Measurements from ENCODE around the gene CCT3.

CCT3 gene

DNA sequence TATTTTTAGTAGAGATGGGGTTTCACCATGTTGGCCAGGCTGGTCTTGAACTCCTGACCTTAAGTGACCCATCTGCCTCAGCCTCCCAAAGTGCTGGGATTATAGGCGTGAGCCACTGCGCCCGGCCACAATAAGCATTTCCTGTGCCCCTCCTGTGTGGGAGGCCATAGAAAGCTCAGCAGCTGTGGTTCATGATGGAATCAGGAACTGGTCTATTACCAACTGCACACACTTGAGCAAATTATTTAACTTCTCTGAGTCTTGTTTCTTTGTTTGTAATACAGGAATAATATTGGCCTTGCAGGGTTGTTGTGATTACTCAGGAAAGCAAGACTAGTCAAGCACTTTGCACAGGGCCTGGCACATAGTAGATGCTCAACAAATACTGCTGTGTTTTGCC, 45.9 kb upstream of the CCT3 start:
- no peak overlapping the region for H3K4me3 ChIP-seq (ENCODE audit: low read length)
- TF ChIP-seq, protein P1, sequence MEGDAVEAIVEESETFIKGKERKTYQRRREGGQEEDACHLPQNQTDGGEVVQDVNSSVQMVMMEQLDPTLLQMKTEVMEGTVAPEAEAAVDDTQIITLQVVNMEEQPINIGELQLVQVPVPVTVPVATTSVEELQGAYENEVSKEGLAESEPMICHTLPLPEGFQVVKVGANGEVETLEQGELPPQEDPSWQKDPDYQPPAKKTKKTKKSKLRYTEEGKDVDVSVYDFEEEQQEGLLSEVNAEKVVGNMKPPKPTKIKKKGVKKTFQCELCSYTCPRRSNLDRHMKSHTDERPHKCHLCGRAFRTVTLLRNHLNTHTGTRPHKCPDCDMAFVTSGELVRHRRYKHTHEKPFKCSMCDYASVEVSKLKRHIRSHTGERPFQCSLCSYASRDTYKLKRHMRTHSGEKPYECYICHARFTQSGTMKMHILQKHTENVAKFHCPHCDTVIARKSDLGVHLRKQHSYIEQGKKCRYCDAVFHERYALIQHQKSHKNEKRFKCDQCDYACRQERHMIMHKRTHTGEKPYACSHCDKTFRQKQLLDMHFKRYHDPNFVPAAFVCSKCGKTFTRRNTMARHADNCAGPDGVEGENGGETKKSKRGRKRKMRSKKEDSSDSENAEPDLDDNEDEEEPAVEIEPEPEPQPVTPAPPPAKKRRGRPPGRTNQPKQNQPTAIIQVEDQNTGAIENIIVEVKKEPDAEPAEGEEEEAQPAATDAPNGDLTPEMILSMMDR (IDR thresholded peaks at IDR 0.05; ENCODE audit: insufficient read depth, low read depth, low read length, missing control alignments) = no peak

DNA sequence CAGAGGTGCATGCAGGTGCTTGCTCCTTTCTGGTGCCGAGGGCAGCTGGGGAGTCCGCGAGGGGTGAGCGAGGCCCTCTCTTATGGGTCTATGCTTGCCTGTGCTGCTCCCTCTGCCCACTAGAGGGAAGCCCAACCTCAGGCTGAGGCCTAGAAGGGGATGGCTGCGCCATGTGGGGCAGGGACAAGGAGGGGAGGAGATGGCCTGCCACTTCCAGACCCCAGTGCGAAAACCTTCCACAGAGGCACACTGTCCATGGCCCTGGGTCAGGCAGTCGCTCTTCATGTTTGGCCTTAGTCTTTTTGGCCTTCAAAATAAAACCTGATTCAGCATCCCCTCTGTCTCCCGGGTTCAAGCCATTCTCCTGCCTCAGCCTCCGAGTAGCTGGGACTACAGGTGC, 44.9 kb upstream of the CCT3 start:
- TF ChIP-seq, protein P1 (IDR thresholded peaks at IDR 0.05; ENCODE audit: insufficient read depth, low read depth, low read length, missing control alignments) = peak; percentile 89
- peak; percentile 61 for DNase-seq (ENCODE audit: low read depth)

More for the DNA sequence above, 45.9 kb upstream of the CCT3 start:
- no peak for DNase-seq (ENCODE audit: low read depth)

DNA sequence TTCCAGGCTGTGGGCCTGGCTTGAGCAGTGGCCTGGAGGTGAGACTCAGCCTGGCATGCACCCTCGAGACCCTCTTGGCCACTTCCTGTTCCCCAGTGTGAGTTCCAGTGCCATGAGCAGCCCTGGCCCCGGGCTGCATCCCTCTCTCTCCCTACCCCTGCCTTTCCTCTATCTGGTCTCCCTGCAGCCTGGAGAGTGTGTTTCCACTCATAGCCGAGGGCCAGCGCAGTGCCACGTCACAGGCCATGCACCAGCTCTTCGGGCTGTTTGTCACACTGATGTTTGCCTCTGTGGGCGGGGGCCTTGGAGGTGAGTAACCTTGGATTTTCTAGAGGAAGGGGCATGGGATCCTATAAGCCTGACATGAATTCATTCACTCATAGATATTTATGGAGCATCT, 44.5 kb upstream of the CCT3 start:
- H3K4me3 ChIP-seq (ENCODE audit: low read length) = no peak overlapping the region
- DNase-seq (ENCODE audit: low read depth) = no peak
- TF ChIP-seq, protein P1 (IDR thresholded peaks at IDR 0.05; ENCODE audit: insufficient read depth, low read depth, low read length, missing control alignments) = no peak

More for the DNA sequence above, 44.9 kb upstream of the CCT3 start:
- H3K4me3 ChIP-seq (ENCODE audit: low read length) = no peak overlapping the region

DNA sequence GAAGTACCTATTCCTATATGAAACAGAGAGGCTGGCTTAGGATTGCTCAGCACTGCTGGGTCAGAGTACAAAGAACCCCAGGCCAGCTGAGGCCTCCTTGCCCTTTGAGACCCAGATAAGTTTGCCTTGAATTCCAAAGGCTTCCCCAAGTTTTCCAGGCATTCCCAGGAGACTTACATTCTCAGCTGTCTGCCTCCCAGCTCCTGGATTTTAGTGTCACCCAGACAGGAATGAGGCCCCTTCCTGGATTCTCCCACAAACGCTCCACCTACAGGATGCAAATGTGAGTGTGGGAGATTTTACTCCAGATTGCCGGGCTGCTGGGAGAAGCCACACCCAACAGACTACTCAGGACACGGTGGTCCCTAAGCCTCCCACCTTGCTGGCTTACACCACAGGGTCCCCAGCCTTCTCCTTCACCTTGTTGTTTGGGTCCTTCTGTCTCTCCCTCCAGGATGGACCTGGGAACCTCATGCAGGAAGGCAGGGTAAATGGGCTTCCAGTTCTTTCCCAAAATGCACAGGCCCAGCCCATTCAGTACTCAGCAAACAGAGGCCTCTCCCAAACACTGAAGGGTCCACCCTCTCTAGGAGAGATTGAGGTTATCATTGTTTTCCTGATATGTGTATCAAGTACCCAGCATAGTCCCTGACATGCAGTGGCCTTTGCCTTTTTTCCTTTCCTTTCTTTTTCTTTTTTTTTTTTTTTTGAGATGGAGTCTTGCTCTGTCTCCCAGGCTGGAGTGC, 41.5 kb upstream of the CCT3 start:
- TF ChIP-seq, protein P1 (IDR thresholded peaks at IDR 0.05; ENCODE audit: insufficient read depth, low read depth, low read length, missing control alignments) = no peak
- H3K4me3 ChIP-seq (ENCODE audit: low read length) = no peak overlapping the region
- no peak for DNase-seq (ENCODE audit: low read depth)

DNA sequence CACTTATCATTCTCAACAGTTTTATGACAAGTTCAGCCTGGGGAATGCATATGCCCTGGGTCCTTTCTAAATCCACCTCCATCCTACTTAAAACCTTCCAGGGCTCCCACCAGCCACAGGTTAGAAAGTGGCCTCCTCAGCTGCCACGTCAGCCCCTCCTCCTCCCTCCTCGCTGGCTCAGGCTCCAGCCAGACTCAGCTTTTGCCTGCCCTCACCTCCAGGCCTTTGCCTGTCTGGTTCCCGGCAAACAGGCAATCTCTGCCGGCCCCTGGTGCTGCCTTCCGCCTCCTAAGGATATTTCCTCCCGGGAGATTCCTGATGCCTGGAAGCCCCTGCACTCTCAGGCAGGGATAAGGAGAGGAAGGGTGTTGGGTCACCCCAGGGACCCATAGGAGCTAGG, 40.5 kb upstream of the CCT3 start:
- DNase-seq (ENCODE audit: low read depth) = no peak
- H3K4me3 ChIP-seq (ENCODE audit: low read length) = no peak overlapping the region
- TF ChIP-seq, protein P1 (IDR thresholded peaks at IDR 0.05; ENCODE audit: insufficient read depth, low read depth, low read length, missing control alignments) = no peak

DNA sequence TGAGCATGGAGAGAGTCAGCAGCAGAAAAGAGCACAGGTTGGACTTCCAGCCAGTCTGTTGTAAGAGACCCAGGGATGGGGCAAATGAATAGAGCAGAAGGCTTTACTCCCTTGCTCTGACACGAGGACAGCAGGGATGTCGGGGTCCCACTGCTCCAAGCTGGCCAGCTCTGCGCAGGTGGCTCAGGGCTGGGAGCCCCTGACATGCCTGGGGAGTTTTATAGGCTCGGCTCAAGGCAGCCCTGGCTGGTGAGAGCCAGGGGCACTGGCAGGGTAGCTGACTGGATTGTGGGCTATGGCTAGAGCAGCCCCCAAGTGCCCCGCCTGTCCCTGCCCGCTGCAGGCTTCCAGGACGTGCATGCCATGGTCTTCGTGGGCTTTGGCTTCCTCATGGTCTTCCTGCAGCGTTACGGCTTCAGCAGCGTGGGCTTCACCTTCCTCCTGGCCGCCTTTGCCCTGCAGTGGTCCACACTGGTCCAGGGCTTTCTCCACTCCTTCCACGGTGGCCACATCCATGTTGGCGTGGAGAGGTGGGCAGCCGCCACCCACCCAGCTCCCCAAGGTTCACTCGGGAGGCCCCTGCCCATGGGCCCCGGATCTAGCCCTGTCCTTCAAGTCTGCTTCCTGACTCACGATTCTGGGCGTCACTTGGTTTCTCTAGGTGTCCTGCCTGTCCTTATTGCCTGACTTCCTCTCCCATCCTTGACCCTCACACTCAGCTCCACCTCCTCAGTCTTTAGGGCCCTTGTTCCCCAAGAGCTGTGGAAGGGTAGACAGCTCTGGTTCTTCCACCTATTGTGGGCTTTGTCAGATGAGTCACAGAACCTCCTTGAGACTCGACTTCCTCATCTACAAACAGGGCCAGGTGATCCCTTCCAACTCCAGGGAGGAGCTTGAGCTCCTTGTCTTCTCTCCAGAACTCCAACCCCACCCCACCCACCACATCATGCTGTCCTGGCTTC, 39.1 kb upstream of the CCT3 start:
- peak; percentile 38 for DNase-seq (ENCODE audit: low read depth)
- TF ChIP-seq, protein P1 (IDR thresholded peaks at IDR 0.05; ENCODE audit: insufficient read depth, low read depth, low read length, missing control alignments) = no peak
- no peak overlapping the region for H3K4me3 ChIP-seq (ENCODE audit: low read length)
